Stomach smooth muscle (tissue), 2 donors: ENCODE measurements around the gene DAGLA.
A peak's percentile ranks its signal among the peaks of the same experiment; 100 is the strongest.

Source experiments
- H3K27ac ChIP-seq: one replicate; pipeline ENCODE4 v1.7.0; 2013; ENCODE audit warnings: mild to moderate bottlenecking, low read length, inconsistent platforms
- H3K27me3 ChIP-seq, 2 donors: one replicate each; pipeline ENCODE4 v1.7.0; 2013; ENCODE audit warnings: low read length in 2 of 2; ENCODE audit not compliant: insufficient read depth in 2 of 2, control insufficient read depth in 1 of 2
- H3K36me3 ChIP-seq, 2 donors: one replicate each; pipeline ENCODE4 v1.7.0; 2013; ENCODE audit warnings: low read length in 2 of 2; ENCODE audit not compliant: control insufficient read depth in 2 of 2, insufficient read depth in 2 of 2
- H3K4me1 ChIP-seq: one replicate; pipeline ENCODE4 v1.7.0; 2013; ENCODE audit warnings: low read length; ENCODE audit not compliant: control insufficient read depth, insufficient read depth
- H3K4me3 ChIP-seq, 2 donors: one replicate each; pipeline ENCODE4 v1.7.0; 2013; ENCODE audit warnings: low read length in 2 of 2
- H3K9ac ChIP-seq, 2 donors: one replicate each; pipeline ENCODE4 v1.7.0; 2013; ENCODE audit warnings: low read length in 2 of 2, mild to moderate bottlenecking in 1 of 2
- H3K9me3 ChIP-seq, 2 donors: one replicate each; pipeline ENCODE4 v1.7.0; 2013; ENCODE audit warnings: low read length in 2 of 2; ENCODE audit not compliant: control insufficient read depth in 2 of 2
- donor health status: healthy.
- donor health status: Pancreatic carcinoma.

The DAGLA gene

GRCh38 chr11:61690706-61691379 is 10.7 kb downstream of the DAGLA start:
- Histone ChIP-seq H3K4me1 (peaks cover 38% of the 10 kb centered on the region), H3K9ac (no peak overlapping the region), H3K9me3 (no peaks in the 10 kb centered on the region), H3K27me3 (no peaks in the 10 kb centered on the region), H3K27ac (no peak overlapping the region), H3K36me3 (no peaks in the 10 kb centered on the region), H3K4me3 (no peak overlapping the region)

- Histone ChIP-seq H3K9ac (no peak overlapping the region), H3K36me3 (no peaks in the 10 kb centered on the region), H3K27ac (no peak overlapping the region), H3K9me3 (no peaks in the 10 kb centered on the region), H3K4me1 (peaks cover 45% of the 10 kb centered on the region), H3K4me3 (no peak overlapping the region), H3K27me3 (no peaks in the 10 kb centered on the region)
These were observed 11.4 kb downstream of the DAGLA start for GRCh38 chr11:61691380-61692156.

DNA sequence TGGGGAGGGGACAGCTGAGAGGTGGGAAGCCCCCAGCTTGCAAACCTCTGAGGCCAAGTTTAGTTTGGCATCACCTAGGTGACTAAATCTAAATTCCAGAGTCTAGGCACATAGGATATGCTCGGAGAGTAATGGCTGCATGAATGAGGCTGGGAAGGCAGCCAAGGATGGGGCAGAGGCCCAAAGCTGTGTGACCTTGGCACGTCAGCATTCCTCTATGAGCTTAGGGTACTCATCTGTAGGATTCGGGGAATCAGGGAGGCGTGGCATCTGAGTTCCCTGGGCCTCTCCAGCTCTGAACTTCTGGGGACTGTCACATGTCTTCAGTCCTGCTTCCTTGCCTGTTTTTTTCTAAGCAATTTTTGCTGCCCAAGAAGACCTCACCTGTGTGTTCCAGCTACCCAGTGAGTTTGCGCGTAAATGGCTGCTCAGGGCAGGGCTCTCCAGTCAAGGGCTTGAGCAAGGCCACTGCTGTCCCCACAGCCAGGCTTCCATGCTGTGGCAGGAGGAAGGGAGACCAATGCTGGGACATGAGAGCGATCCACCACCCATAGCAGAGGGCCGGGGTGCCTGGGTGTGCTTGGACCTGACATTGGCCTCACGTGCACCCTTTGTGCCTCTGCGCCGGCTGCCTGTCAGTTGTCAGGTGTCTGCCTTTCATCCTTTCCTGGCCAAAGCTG is 13.9 kb downstream of the DAGLA start:
- Histone ChIP-seq H3K4me3 (no peak overlapping the region), H3K27ac (peak overlapping the region; percentile 85), H3K9ac (no peak overlapping the region), H3K9me3 (no peaks in the 10 kb centered on the region), H3K4me1 (peaks cover 59% of the 10 kb centered on the region), H3K36me3 (no peaks in the 10 kb centered on the region), H3K27me3 (no peaks in the 10 kb centered on the region)

DNA sequence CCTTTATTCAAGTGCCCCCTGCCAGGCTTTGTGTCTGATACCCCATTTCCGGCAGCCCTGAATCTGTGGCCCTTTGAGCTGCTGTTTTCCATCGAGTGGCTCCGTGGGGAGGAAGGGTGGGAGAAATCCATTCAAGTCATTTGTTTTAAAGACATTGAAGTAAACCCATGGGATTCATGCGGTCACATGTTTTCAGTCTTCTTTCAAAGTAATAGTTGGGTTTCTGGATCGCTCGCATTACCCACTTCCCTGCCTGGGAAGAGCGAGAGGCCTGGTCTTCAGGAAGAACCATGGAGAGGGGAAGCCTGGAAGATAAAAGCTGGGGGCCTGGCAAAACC is 14.4 kb downstream of the DAGLA start:
- no peak overlapping the region for H3K9ac ChIP-seq
- no peaks in the 10 kb centered on the region for H3K36me3 ChIP-seq
- peak overlapping the region; percentile 85 for H3K27ac ChIP-seq
- H3K4me1 ChIP-seq = peaks cover 62% of the 10 kb centered on the region
- no peaks in the 10 kb centered on the region for H3K9me3 ChIP-seq
- no peak overlapping the region for H3K4me3 ChIP-seq
- no peaks in the 10 kb centered on the region for H3K27me3 ChIP-seq

GRCh38 chr11:61694946-61695706 is 14.9 kb downstream of the DAGLA start:
- H3K4me3 ChIP-seq = peak overlapping the region; percentile 43 to 55
- no peaks in the 10 kb centered on the region for H3K36me3 ChIP-seq
- no peaks in the 10 kb centered on the region for H3K27me3 ChIP-seq
- H3K9ac ChIP-seq = peak overlapping the region; percentile 60 to 61
- no peaks in the 10 kb centered on the region for H3K9me3 ChIP-seq
- H3K27ac ChIP-seq = peak overlapping the region; percentile 85
- peaks cover 67% of the 10 kb centered on the region for H3K4me1 ChIP-seq

DNA sequence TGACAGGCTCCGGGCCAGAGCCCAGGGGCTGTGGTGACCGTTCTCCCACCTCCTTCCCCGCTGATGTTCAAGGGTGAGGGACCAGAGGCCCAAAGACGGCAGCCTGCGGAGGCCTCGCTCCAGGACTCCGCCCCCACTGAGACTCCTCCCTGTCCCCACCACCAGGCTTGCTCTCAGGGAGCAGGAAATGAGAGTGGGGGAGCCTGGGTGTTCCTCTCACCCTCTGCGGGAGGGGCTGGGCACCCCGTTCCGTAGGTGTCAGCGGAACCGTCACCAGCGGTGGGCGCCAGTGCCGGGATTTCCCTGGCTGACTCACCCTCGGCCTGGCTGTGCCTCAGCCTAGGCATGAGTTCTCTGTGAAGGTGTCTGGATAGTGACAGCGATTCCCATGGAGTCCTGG is 15.7 kb downstream of the DAGLA start:
- Histone ChIP-seq H3K4me1 (peaks cover 73% of the 10 kb centered on the region), H3K9ac (peak overlapping the region; percentile 60 to 61), H3K27me3 (no peaks in the 10 kb centered on the region), H3K36me3 (no peaks in the 10 kb centered on the region), H3K9me3 (no peaks in the 10 kb centered on the region), H3K4me3 (peak overlapping the region; percentile 43 to 55), H3K27ac (peak overlapping the region; percentile 85)

- H3K4me1 ChIP-seq = peaks cover 73% of the 10 kb centered on the region
- peak overlapping the region; percentile 24 for H3K27ac ChIP-seq
- H3K9me3 ChIP-seq = no peaks in the 10 kb centered on the region
- H3K9ac ChIP-seq = no peak overlapping the region
- no peak overlapping the region for H3K4me3 ChIP-seq
- no peaks in the 10 kb centered on the region for H3K27me3 ChIP-seq
- no peaks in the 10 kb centered on the region for H3K36me3 ChIP-seq
These were observed 16.4 kb downstream of the DAGLA start for GRCh38 chr11:61696602-61697001.

GRCh38 chr11:61697078-61697502 is 16.9 kb downstream of the DAGLA start:
- H3K9me3 ChIP-seq = no peaks in the 10 kb centered on the region
- H3K36me3 ChIP-seq = no peaks in the 10 kb centered on the region
- no peak overlapping the region for H3K9ac ChIP-seq
- peaks cover 72% of the 10 kb centered on the region for H3K4me1 ChIP-seq
- H3K4me3 ChIP-seq = no peak overlapping the region
- H3K27ac ChIP-seq = peak overlapping the region; percentile 24
- no peaks in the 10 kb centered on the region for H3K27me3 ChIP-seq

DNA sequence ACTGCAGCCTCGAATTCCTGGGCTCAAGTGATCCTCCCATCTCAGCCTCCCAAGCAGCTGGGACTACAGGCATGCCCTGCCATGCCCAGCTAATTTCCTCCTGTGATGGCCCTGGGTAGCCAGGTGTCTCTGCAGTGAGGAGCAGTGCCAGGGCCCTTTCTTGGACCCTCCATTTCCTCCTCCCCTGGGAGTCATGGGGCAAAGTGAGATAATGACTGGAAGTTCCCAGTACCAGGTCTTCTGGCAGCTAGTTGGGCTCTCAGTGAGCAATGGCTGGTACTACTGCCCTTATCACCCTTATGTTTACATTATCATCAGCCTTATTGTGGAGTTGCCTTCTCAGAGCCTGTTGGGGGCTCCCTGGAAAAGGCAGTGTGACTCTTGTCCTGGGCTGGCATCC is 17.6 kb downstream of the DAGLA start:
- peak overlapping the region; percentile 31 for H3K27ac ChIP-seq
- H3K9ac ChIP-seq = no peak overlapping the region
- H3K4me1 ChIP-seq = peaks cover 72% of the 10 kb centered on the region

GRCh38 chr11:61698173-61698948 is 18.2 kb downstream of the DAGLA start:
- Histone ChIP-seq H3K9me3 (no peaks in the 10 kb centered on the region), H3K9ac (no peak overlapping the region), H3K4me3 (no peak overlapping the region), H3K27me3 (no peaks in the 10 kb centered on the region), H3K27ac (peak overlapping the region; percentile 31), H3K4me1 (peaks cover 72% of the 10 kb centered on the region), H3K36me3 (no peaks in the 10 kb centered on the region)

More for the DNA sequence above, 17.6 kb downstream of the DAGLA start:
- no peak overlapping the region for H3K4me3 ChIP-seq
- H3K36me3 ChIP-seq = no peaks in the 10 kb centered on the region
- no peaks in the 10 kb centered on the region for H3K9me3 ChIP-seq
- no peaks in the 10 kb centered on the region for H3K27me3 ChIP-seq
